GM12878 (cell line): ENCODE results near the gene LAMA2.

Source experiments
- BRCA1 ChIP-seq: IDR thresholded peaks from 2 replicates; pipeline ENCODE4 v1.6.1; 2011; ENCODE audit warnings: low read depth, low read length, improper control_type of control experiment
- CREM ChIP-seq: IDR thresholded peaks from 2 replicates; pipeline ENCODE4 v1.6.1; 2014; ENCODE audit warnings: antibody characterized with exemption, low read depth
- EGR1 ChIP-seq, 2 experiments: IDR thresholded peaks; 1 replicate in 1 of 2; 2 replicates in 1 of 2; pipeline ENCODE4 v1.6.1; 2011 to 2012; ENCODE audit warnings: low read depth in 2 of 2, low read length in 2 of 2, borderline replicate concordance in 1 of 2, mild to moderate bottlenecking in 1 of 2, moderate library complexity in 1 of 2
- FOS ChIP-seq: IDR thresholded peaks from 3 replicates; pipeline ENCODE4 v1.6.1; 2011; ENCODE audit warnings: borderline replicate concordance; ENCODE audit not compliant: insufficient read length; ENCODE audit errors: extremely low read depth
- PKNOX1 ChIP-seq: fragments of 450-650 bp; IDR thresholded peaks from 2 replicates; pipeline ENCODE4 v1.6.1; 2016; ENCODE audit warnings: mild to moderate bottlenecking
- POLR2A ChIP-seq: IDR thresholded peaks from 2 replicates; pipeline ENCODE4 v1.6.1; 2011; ENCODE audit warnings: low read depth, mild to moderate bottlenecking, low read length
- RAD21 ChIP-seq: IDR thresholded peaks from 2 replicates; pipeline ENCODE4 v1.6.1; 2011; ENCODE audit warnings: mild to moderate bottlenecking, low read depth, low read length, moderate library complexity; ENCODE audit not compliant: insufficient read depth
- SMC3 ChIP-seq: IDR thresholded peaks from 2 replicates; pipeline ENCODE4 v1.6.1; 2011; ENCODE audit warnings: low read length, improper control_type of control experiment, borderline replicate concordance
- TF ChIP-seq, protein P1 (sequence below), 3 experiments: IDR thresholded peaks in 2 of 3; conservative IDR thresholded peaks in 1 of 3; 2 replicates each; pipeline ENCODE4 v1.5.1; 2011; ENCODE audit warnings: low read depth in 3 of 3, low read length in 3 of 3, mild to moderate bottlenecking in 3 of 3, control low read depth in 2 of 3, moderate library complexity in 2 of 3, inconsistent platforms in 1 of 3, mixed read lengths in 1 of 3; ENCODE audit not compliant: control insufficient read depth in 2 of 3, insufficient read depth in 1 of 3; ENCODE audit errors: extremely low read depth in 1 of 3
- TF ChIP-seq, protein P2 (sequence below): IDR thresholded peaks from 2 replicates; pipeline ENCODE4 v1.6.1; 2012; ENCODE audit warnings: low read depth, low read length, improper control_type of control experiment

DNA sequence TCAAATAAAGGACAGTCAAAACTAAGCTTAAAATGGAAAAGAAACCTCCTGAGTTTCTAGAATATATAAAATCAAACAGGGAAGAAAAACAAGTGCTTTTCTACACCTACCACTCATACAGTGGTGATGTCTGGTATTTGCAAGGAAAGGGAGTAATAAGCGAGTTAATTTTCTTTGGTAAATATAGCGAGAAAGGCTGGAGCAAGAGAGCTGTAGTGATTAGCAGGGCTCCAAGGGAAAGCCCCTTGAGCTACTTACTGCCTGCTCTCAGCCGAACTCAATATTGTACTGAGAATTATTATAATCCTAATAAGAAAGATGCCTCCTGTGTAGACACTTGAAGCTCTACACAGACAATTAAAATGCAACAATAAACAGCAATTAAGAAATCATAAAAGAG is 296.3 kb downstream of the LAMA2 start:
- TF ChIP-seq, protein P1, sequence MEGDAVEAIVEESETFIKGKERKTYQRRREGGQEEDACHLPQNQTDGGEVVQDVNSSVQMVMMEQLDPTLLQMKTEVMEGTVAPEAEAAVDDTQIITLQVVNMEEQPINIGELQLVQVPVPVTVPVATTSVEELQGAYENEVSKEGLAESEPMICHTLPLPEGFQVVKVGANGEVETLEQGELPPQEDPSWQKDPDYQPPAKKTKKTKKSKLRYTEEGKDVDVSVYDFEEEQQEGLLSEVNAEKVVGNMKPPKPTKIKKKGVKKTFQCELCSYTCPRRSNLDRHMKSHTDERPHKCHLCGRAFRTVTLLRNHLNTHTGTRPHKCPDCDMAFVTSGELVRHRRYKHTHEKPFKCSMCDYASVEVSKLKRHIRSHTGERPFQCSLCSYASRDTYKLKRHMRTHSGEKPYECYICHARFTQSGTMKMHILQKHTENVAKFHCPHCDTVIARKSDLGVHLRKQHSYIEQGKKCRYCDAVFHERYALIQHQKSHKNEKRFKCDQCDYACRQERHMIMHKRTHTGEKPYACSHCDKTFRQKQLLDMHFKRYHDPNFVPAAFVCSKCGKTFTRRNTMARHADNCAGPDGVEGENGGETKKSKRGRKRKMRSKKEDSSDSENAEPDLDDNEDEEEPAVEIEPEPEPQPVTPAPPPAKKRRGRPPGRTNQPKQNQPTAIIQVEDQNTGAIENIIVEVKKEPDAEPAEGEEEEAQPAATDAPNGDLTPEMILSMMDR (IDR thresholded peaks at IDR 0.05 in 2 of 3, conservative IDR thresholded peaks at IDR 0.05 in 1 of 3; ENCODE audit: control insufficient read depth in 2 of 3, extremely low read depth in 1 of 3, insufficient read depth in 1 of 3, low read depth in 3 of 3, low read length in 3 of 3), result no peak
- TF ChIP-seq SMC3 (no peak), PKNOX1 (no peak), CREM (no peak), RAD21 (no peak), FOS (no peak), EGR1 (IDR thresholded peaks at IDR 0.05; ENCODE audit: borderline replicate concordance in 1 of 2, low read depth in 2 of 2, low read length in 2 of 2) (no peak), POLR2A (no peak), BRCA1 (no peak)
- TF ChIP-seq, protein P2, sequence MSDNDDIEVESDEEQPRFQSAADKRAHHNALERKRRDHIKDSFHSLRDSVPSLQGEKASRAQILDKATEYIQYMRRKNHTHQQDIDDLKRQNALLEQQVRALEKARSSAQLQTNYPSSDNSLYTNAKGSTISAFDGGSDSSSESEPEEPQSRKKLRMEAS, result no peak
